Muscle layer of colon (tissue), 2 donors: ENCODE measurements around the gene PADI1.

ENCODE experiments used
- H3K27ac ChIP-seq: one replicate; pipeline ENCODE4 v1.7.0; 2013; ENCODE audit warnings: low read depth, mild to moderate bottlenecking, low read length, moderate library complexity
- H3K27me3 ChIP-seq, 2 donors: one replicate each; pipeline ENCODE4 v1.7.0; 2013; ENCODE audit warnings: low read length in 2 of 2, mild to moderate bottlenecking in 2 of 2; ENCODE audit not compliant: insufficient read depth in 2 of 2, control insufficient read depth in 1 of 2
- H3K36me3 ChIP-seq: one replicate; pipeline ENCODE4 v1.7.0; 2013; ENCODE audit warnings: mild to moderate bottlenecking, low read length; ENCODE audit not compliant: insufficient read depth
- H3K4me1 ChIP-seq: one replicate; pipeline ENCODE4 v1.7.0; 2013; ENCODE audit warnings: mild to moderate bottlenecking, low read length; ENCODE audit not compliant: insufficient read depth
- H3K4me3 ChIP-seq, 2 donors: one replicate each; pipeline ENCODE4 v1.7.0; 2013; ENCODE audit warnings: low read length in 2 of 2, low read depth in 1 of 2, mild to moderate bottlenecking in 1 of 2, moderate library complexity in 1 of 2
- H3K9ac ChIP-seq: one replicate; pipeline ENCODE4 v1.7.0; 2013; ENCODE audit warnings: low read length
- H3K9me3 ChIP-seq: one replicate; pipeline ENCODE4 v1.7.0; 2013; ENCODE audit warnings: mild to moderate bottlenecking, low read length
- donor health status: abdominal sarcoma.
- donor health status: Adenocarcinoma of cecum.

The PADI1 gene

GRCh38 chr1:17212487-17213121 is 7.7 kb downstream of the PADI1 start:
- Histone ChIP-seq H3K27me3 (peaks cover 12 to 32% of the 10 kb centered on the region in 2 donors), H3K36me3 (no peaks in the 10 kb centered on the region), H3K9ac (no peak overlapping the region), H3K27ac (no peak overlapping the region), H3K4me1 (no peaks in the 10 kb centered on the region), H3K4me3 (no peak overlapping the region), H3K9me3 (no peaks in the 10 kb centered on the region)

- no peak overlapping the region for H3K9ac ChIP-seq
- H3K36me3 ChIP-seq = no peaks in the 10 kb centered on the region
- no peaks in the 10 kb centered on the region for H3K9me3 ChIP-seq
- H3K4me3 ChIP-seq = no peak overlapping the region
- H3K4me1 ChIP-seq = no peaks in the 10 kb centered on the region
- H3K27me3 ChIP-seq = peaks cover 12 to 32% of the 10 kb centered on the region in 2 donors
- H3K27ac ChIP-seq = no peak overlapping the region
These were observed 8.3 kb downstream of the PADI1 start for GRCh38 chr1:17213148-17213781.

- H3K4me3 ChIP-seq = no peak overlapping the region
- H3K27me3 ChIP-seq = peaks cover 12 to 32% of the 10 kb centered on the region in 2 donors
- H3K9me3 ChIP-seq = no peaks in the 10 kb centered on the region
- no peak overlapping the region for H3K9ac ChIP-seq
- no peaks in the 10 kb centered on the region for H3K4me1 ChIP-seq
- no peak overlapping the region for H3K27ac ChIP-seq
- H3K36me3 ChIP-seq = no peaks in the 10 kb centered on the region
These were observed 8.8 kb downstream of the PADI1 start for GRCh38 chr1:17213782-17214148.

GRCh38 chr1:17214876-17215544 is 10.1 kb downstream of the PADI1 start:
- Histone ChIP-seq H3K9me3 (no peaks in the 10 kb centered on the region), H3K27ac (no peak overlapping the region), H3K36me3 (no peaks in the 10 kb centered on the region), H3K4me3 (no peak overlapping the region), H3K27me3 (peaks cover 12 to 32% of the 10 kb centered on the region in 2 donors), H3K9ac (no peak overlapping the region), H3K4me1 (no peaks in the 10 kb centered on the region)

- Histone ChIP-seq H3K4me1 (no peaks in the 10 kb centered on the region), H3K27ac (no peak overlapping the region), H3K9me3 (no peaks in the 10 kb centered on the region), H3K36me3 (no peaks in the 10 kb centered on the region), H3K4me3 (no peak overlapping the region), H3K9ac (no peak overlapping the region), H3K27me3 (peaks cover 12 to 32% of the 10 kb centered on the region in 2 donors)
These were observed 10.6 kb downstream of the PADI1 start for GRCh38 chr1:17215545-17215890.

- Histone ChIP-seq H3K4me1 (no peaks in the 10 kb centered on the region), H3K27me3 (peaks cover 12 to 32% of the 10 kb centered on the region in 2 donors), H3K9ac (no peak overlapping the region), H3K4me3 (no peak overlapping the region), H3K36me3 (no peaks in the 10 kb centered on the region), H3K27ac (no peak overlapping the region), H3K9me3 (no peaks in the 10 kb centered on the region)
These were observed 11.2 kb downstream of the PADI1 start for GRCh38 chr1:17216078-17216477.

- Histone ChIP-seq H3K9me3 (no peaks in the 10 kb centered on the region), H3K4me3 (no peak overlapping the region), H3K36me3 (no peaks in the 10 kb centered on the region), H3K27me3 (peaks cover 12 to 19% of the 10 kb centered on the region in 2 donors), H3K9ac (no peak overlapping the region), H3K4me1 (no peaks in the 10 kb centered on the region), H3K27ac (no peak overlapping the region)
These were observed 12.7 kb downstream of the PADI1 start for GRCh38 chr1:17217607-17218006.

GRCh38 chr1:17218939-17219338 is 14.0 kb downstream of the PADI1 start:
- H3K4me3 ChIP-seq = no peak overlapping the region
- H3K27ac ChIP-seq = no peak overlapping the region
- no peak overlapping the region for H3K9ac ChIP-seq
- no peaks in the 10 kb centered on the region for H3K9me3 ChIP-seq
- H3K36me3 ChIP-seq = no peaks in the 10 kb centered on the region
- no peaks in the 10 kb centered on the region for H3K4me1 ChIP-seq
- peaks cover 4 to 10% of the 10 kb centered on the region in 2 donors for H3K27me3 ChIP-seq

- Histone ChIP-seq H3K9me3 (no peaks in the 10 kb centered on the region), H3K27ac (no peak overlapping the region), H3K27me3 (no peaks in the 10 kb centered on the region), H3K9ac (no peak overlapping the region), H3K4me3 (no peak overlapping the region), H3K36me3 (no peaks in the 10 kb centered on the region), H3K4me1 (no peaks in the 10 kb centered on the region)
These were observed 15.4 kb downstream of the PADI1 start for GRCh38 chr1:17220287-17220686.

GRCh38 chr1:17222557-17222956 is 17.6 kb downstream of the PADI1 start:
- Histone ChIP-seq H3K9me3 (no peaks in the 10 kb centered on the region), H3K27ac (no peak overlapping the region), H3K27me3 (no peaks in the 10 kb centered on the region), H3K4me3 (no peak overlapping the region), H3K4me1 (no peaks in the 10 kb centered on the region), H3K36me3 (no peaks in the 10 kb centered on the region), H3K9ac (no peak overlapping the region)

GRCh38 chr1:17224434-17224833 is 19.5 kb downstream of the PADI1 start:
- H3K36me3 ChIP-seq = no peaks in the 10 kb centered on the region
- no peaks in the 10 kb centered on the region for H3K9me3 ChIP-seq
- H3K4me3 ChIP-seq = no peak overlapping the region
- H3K27me3 ChIP-seq = no peaks in the 10 kb centered on the region
- no peak overlapping the region for H3K27ac ChIP-seq
- H3K9ac ChIP-seq = no peak overlapping the region
- H3K4me1 ChIP-seq = no peaks in the 10 kb centered on the region

- H3K27me3 ChIP-seq = no peaks in the 10 kb centered on the region
- H3K4me1 ChIP-seq = no peaks in the 10 kb centered on the region
- no peak overlapping the region for H3K9ac ChIP-seq
- H3K36me3 ChIP-seq = no peaks in the 10 kb centered on the region
- no peaks in the 10 kb centered on the region for H3K9me3 ChIP-seq
- no peak overlapping the region for H3K4me3 ChIP-seq
- no peak overlapping the region for H3K27ac ChIP-seq
These were observed 20.2 kb downstream of the PADI1 start for GRCh38 chr1:17225140-17225539.
